KMS-11 (cell line): ENCODE data around the gene PDLIM5.

ENCODE experiments used
- H2AFZ ChIP-seq: fragments of 200-600 bp; sonication (generic); 2 replicates; pipeline ENCODE4 v1.6.1; 2016; ENCODE audit warnings: antibody characterized with exemption, mixed run types, low read depth
- H3K27ac ChIP-seq: fragments of 200-600 bp; sonication (generic); 2 replicates; pipeline ENCODE4 v1.6.1; 2016; ENCODE audit warnings: mild to moderate bottlenecking, mixed run types
- H3K27me3 ChIP-seq: fragments of 200-600 bp; sonication (generic); 2 replicates; pipeline ENCODE4 v1.6.1; 2017; ENCODE audit warnings: mild to moderate bottlenecking, low read depth, mixed run types, moderate library complexity; ENCODE audit not compliant: insufficient read depth
- H3K36me3 ChIP-seq: fragments of 200-600 bp; sonication (generic); 2 replicates; pipeline ENCODE4 v1.6.1; 2017; ENCODE audit warnings: mild to moderate bottlenecking, mixed run types; ENCODE audit not compliant: insufficient read depth
- H3K4me1 ChIP-seq: fragments of 200-600 bp; sonication (generic); 2 replicates; pipeline ENCODE4 v1.6.1; 2016; ENCODE audit warnings: mild to moderate bottlenecking, low read depth, mixed run types; ENCODE audit not compliant: poor library complexity, severe bottlenecking
- H3K4me2 ChIP-seq: fragments of 200-600 bp; sonication (generic); 2 replicates; pipeline ENCODE4 v1.7.0; 2016; ENCODE audit warnings: mild to moderate bottlenecking, mixed run types
- H3K4me3 ChIP-seq: fragments of 200-600 bp; sonication (generic); IDR thresholded peaks from 2 replicates; pipeline ENCODE4 v1.6.1; 2017; ENCODE audit warnings: low read depth, low read length, mixed read lengths; ENCODE audit not compliant: insufficient read depth
- H3K79me2 ChIP-seq: fragments of 200-600 bp; sonication (generic); 2 replicates; pipeline ENCODE4 v1.6.1; 2016; ENCODE audit warnings: low read depth, mixed run types; ENCODE audit not compliant: insufficient read depth
- H3K9ac ChIP-seq: fragments of 200-600 bp; sonication (generic); 2 replicates; pipeline ENCODE4 v1.6.1; 2016; ENCODE audit warnings: mild to moderate bottlenecking, mixed run types
- H4K20me1 ChIP-seq: fragments of 200-600 bp; sonication (generic); 2 replicates; pipeline ENCODE4 v1.6.1; 2016; ENCODE audit warnings: mild to moderate bottlenecking, mixed run types; ENCODE audit not compliant: insufficient read depth
- CTCF ChIP-seq: fragments of 200-600 bp; sonication (generic); conservative IDR thresholded peaks from 2 replicates; pipeline ENCODE4 v1.6.1; 2017; ENCODE audit warnings: low read depth, mild to moderate bottlenecking, antibody characterized with exemption, low read length, moderate library complexity, mixed read lengths

PDLIM5 gene

GRCh38 chr4:94559351-94559806 is 107.6 kb downstream of the PDLIM5 start:
- Histone ChIP-seq H4K20me1 (no peaks in the 10 kb centered on the region), H3K4me3 (no peak overlapping the region), H3K27me3 (no peaks in the 10 kb centered on the region), H3K9ac (no peak overlapping the region), H3K27ac (no peak overlapping the region), H3K79me2 (no peaks in the 10 kb centered on the region), H2AFZ (no peak overlapping the region), H3K36me3 (no peaks in the 10 kb centered on the region), H3K4me1 (no peaks in the 10 kb centered on the region), H3K4me2 (no peak overlapping the region)
- no peak for TF ChIP-seq CTCF

- TF ChIP-seq CTCF = no peak
- Histone ChIP-seq H3K4me1 (no peaks in the 10 kb centered on the region), H3K4me2 (no peak overlapping the region), H3K79me2 (no peaks in the 10 kb centered on the region), H4K20me1 (no peaks in the 10 kb centered on the region), H3K36me3 (no peaks in the 10 kb centered on the region), H2AFZ (no peak overlapping the region), H3K27ac (no peak overlapping the region), H3K9ac (no peak overlapping the region), H3K4me3 (no peak overlapping the region), H3K27me3 (no peaks in the 10 kb centered on the region)
These were observed 109.7 kb downstream of the PDLIM5 start for GRCh38 chr4:94561249-94562024.

GRCh38 chr4:94562285-94562684 is 110.5 kb downstream of the PDLIM5 start:
- no peaks in the 10 kb centered on the region for H4K20me1 ChIP-seq
- H3K4me3 ChIP-seq = no peak overlapping the region
- no peaks in the 10 kb centered on the region for H3K79me2 ChIP-seq
- no peak overlapping the region for H3K9ac ChIP-seq
- no peak overlapping the region for H2AFZ ChIP-seq
- H3K4me1 ChIP-seq = peaks cover 1% of the 10 kb centered on the region
- TF ChIP-seq CTCF = no peak
- H3K36me3 ChIP-seq = no peaks in the 10 kb centered on the region
- H3K4me2 ChIP-seq = no peak overlapping the region
- H3K27ac ChIP-seq = no peak overlapping the region
- H3K27me3 ChIP-seq = no peaks in the 10 kb centered on the region

GRCh38 chr4:94564252-94564651 is 112.5 kb downstream of the PDLIM5 start:
- Histone ChIP-seq H3K4me3 (no peak overlapping the region), H3K9ac (no peak overlapping the region), H3K4me1 (peaks cover 11% of the 10 kb centered on the region), H4K20me1 (no peaks in the 10 kb centered on the region), H3K27me3 (no peaks in the 10 kb centered on the region), H2AFZ (no peak overlapping the region), H3K36me3 (no peaks in the 10 kb centered on the region), H3K4me2 (no peak overlapping the region), H3K27ac (no peak overlapping the region), H3K79me2 (no peaks in the 10 kb centered on the region)
- no peak for TF ChIP-seq CTCF
